Choroid plexus epithelial cell (primary cell): Measurements from ENCODE around the gene CAPN2.
A peak's percentile ranks its signal among the peaks of the same experiment; 100 is the strongest.

Experiments used
- DNase-seq: peaks from one replicate; pipeline ENCODE4 v3.0.0-alpha.2; 2010; ENCODE audit warnings: low read depth
- H3K4me3 ChIP-seq: 2 replicates; pipeline ENCODE4 v1.5.1; 2011; ENCODE audit warnings: low read depth, mild to moderate bottlenecking, control low read depth, low read length, moderate library complexity
- CTCF ChIP-seq: conservative IDR thresholded peaks from 2 replicates; pipeline ENCODE4 v1.5.1; 2011; ENCODE audit warnings: low read depth, mild to moderate bottlenecking, control low read depth, inconsistent platforms, low read length, moderate library complexity

Gene CAPN2

DNA sequence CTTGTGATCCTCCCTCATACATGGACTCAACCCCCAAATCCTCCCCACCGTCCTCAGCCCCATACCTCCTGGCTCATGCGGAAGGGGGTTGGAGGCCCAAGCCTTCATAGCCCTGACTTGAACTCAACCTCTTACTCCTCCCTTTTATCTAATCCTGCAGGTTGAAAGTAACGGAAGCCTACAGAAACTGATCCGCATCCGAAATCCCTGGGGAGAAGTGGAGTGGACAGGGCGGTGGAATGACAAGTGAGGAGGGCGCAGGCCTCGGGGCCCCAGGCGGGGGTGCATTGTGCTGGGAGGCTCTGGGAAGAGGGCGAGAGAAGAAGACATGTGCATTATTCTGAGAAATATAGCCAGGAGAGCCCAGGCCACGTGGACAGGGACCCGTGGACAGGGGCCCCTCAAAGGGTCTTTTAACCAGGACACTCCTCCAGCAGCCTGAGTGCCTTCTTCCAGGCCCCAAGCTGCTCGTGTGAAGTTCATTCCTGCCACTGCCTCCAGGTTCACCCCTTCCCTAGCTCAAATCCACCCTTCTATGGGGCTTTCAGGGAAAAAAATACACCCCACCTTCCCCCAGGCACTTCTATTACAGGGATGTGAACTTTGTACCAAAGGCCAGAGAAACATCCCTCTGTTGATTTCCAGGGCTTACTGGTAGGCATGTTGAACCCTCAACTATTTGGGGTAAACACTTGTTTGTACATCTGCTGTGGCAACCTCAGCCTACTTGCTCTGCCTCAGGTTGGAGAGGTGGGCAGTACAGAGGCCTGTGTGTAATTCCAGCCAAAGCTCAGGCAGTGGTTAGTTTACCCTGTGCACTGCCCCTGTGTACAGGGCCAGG, 38.6 kb downstream of the CAPN2 start:
- no peak for TF ChIP-seq CTCF
- no peak for DNase-seq
- no peak overlapping the region for H3K4me3 ChIP-seq

DNA sequence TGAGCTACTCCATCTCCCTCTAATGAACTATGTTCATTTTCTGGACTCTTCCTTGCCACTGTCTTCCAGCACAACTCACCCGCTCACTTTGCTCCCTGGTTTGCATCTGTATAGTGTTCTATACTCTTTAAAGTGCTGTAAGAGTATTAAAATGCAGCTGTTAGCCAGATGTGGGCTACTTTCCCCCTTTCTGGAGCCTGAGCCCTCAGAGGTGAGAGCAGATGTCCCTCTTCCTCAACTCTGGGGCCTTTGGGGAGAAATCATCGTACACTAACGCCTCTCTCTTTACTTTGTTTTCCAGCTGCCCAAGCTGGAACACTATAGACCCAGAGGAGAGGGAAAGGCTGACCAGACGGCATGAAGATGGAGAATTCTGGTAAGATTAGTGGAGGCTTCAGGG, 39.4 kb downstream of the CAPN2 start:
- H3K4me3 ChIP-seq, result no peak overlapping the region
- TF ChIP-seq CTCF, result no peak
- DNase-seq, result no peak

GRCh38 chr1:223752721-223753515, 40.6 kb downstream of the CAPN2 start:
- DNase-seq, result no peak
- H3K4me3 ChIP-seq, result no peak overlapping the region

DNA sequence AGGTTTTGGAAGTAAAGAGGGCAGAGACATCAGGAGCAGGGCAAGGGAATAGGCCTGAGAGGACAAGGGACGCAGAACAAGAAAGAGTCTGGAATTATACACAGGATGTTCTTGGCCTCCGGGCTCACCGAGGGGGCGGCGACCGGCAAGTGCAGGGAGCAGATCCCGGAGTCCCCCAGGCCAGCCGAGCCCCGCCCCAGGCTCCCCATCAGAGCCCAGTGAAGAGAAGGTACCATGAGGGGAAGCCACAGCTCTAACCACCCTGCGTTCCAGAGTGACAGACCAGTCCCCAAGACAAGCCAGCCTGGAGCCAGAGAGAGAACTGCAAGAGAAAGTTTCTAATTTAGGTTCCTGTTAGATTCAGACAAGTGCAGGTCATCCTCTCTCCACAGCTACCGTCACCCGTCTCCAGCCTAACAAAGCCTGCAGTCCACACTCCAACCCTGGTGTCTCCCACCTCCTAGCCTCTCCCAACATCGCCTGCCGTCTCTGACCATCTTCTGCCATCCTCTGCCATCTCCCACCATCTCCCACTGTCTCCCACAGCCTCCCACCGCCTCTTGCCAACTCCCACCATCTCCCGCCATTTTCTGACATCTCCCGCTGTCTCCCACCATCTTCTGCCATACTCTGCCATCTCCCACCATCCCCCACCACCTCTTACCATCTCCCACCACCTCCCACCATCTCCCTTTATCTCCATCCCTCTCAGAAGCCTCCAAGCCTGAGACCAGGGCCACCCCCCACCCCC, 42.5 kb downstream of the CAPN2 start:
- TF ChIP-seq CTCF, result no peak
- H3K4me3 ChIP-seq, result no peak overlapping the region
- DNase-seq, result no peak

More at GRCh38 chr1:223752721-223753515, 40.6 kb downstream of the CAPN2 start:
- TF ChIP-seq CTCF, result no peak

GRCh38 chr1:223755432-223755792, 43.1 kb downstream of the CAPN2 start:
- H3K4me3 ChIP-seq, result no peak overlapping the region
- no peak for DNase-seq
- TF ChIP-seq CTCF, result no peak

GRCh38 chr1:223755992-223756775, 43.8 kb downstream of the CAPN2 start:
- peak; percentile 30 for TF ChIP-seq CTCF
- no peak for DNase-seq
- H3K4me3 ChIP-seq, result no peak overlapping the region
